CD4-positive, alpha-beta memory T cell (primary cell): ENCODE results near the gene UBTD1. TPM values are rescaled to one million over a fixed set of nuclear protein-coding genes. Genes with fewer than 3 reads are reported as not detected.
A peak's percentile ranks its signal among the peaks of the same experiment; 100 is the strongest.
"Not testable (repeated sequence)": the region's sequence is repeated elsewhere in the genome, so short reads cannot be mapped to it uniquely, and the experiment has no call there.

Experiments used
- CTCF ChIA-PET: fragments of 350-600 bp; sonication (Branson Sonifier 250); formaldehyde crosslinking; loops from one replicate; lab custom pipeline; 2021; ENCODE audit warnings: inconsistent platforms; ENCODE audit not compliant: partially characterized antibody; lab: Charles Lee
- POLR2A ChIA-PET: fragments of 350-600 bp; sonication (Branson Sonifier 250); formaldehyde crosslinking; loops from one replicate; lab custom pipeline; 2021; ENCODE audit not compliant: partially characterized antibody; lab: Charles Lee
- DNase-seq, 5 donors: peaks; one replicate each; pipeline versions ENCODE4 v3.0.0 to v3.0.0-alpha.2; 2020 to 2022; ENCODE audit warnings: mixed read lengths in 1 of 5
- H3K27ac ChIP-seq: one replicate; pipeline ENCODE4 v1.7.0; 2013; ENCODE audit warnings: low read depth, low read length
- H3K27me3 ChIP-seq: 2 replicates; pipeline ENCODE4 v1.7.0; 2013; ENCODE audit warnings: mild to moderate bottlenecking, low read length, moderate library complexity; ENCODE audit not compliant: insufficient read depth
- H3K36me3 ChIP-seq: 2 replicates; pipeline ENCODE4 v1.7.0; 2013; ENCODE audit warnings: mild to moderate bottlenecking, low read length, moderate library complexity; ENCODE audit not compliant: insufficient read depth
- H3K4me1 ChIP-seq: 2 replicates; pipeline ENCODE4 v1.7.0; 2013; ENCODE audit warnings: mild to moderate bottlenecking, low read length, moderate library complexity; ENCODE audit not compliant: insufficient read depth
- H3K4me3 ChIP-seq, 2 donors: one replicate each; pipeline ENCODE4 v1.7.0; 2013; ENCODE audit warnings: low read length in 2 of 2, mild to moderate bottlenecking in 1 of 2
- H3K9me3 ChIP-seq, 2 donors: one replicate each; pipeline ENCODE4 v1.7.0; 2013; ENCODE audit warnings: low read length in 2 of 2, control low read depth in 1 of 2; ENCODE audit not compliant: control insufficient read depth in 1 of 2
- H3K27ac Mint-ChIP-seq, 7 donors: one replicate each; pipeline ENCODE4 v1.8.0; 2020 to 2021; ENCODE audit warnings: mixed read lengths in 7 of 7, mild to moderate bottlenecking in 6 of 7, inconsistent platforms in 3 of 7, moderate library complexity in 3 of 7
- H3K27me3 Mint-ChIP-seq, 2 donors: one replicate each; pipeline ENCODE4 v1.8.0; 2020 to 2021; ENCODE audit warnings: mixed read lengths in 2 of 2
- H3K36me3 Mint-ChIP-seq, 2 donors: one replicate each; pipeline ENCODE4 v1.8.0; 2020 to 2021; ENCODE audit warnings: mixed read lengths in 2 of 2, inconsistent platforms in 1 of 2, mild to moderate bottlenecking in 1 of 2
- H3K4me1 Mint-ChIP-seq, 4 donors: one replicate each; pipeline ENCODE4 v1.8.0; 2020 to 2021; ENCODE audit warnings: mixed read lengths in 4 of 4, mild to moderate bottlenecking in 1 of 4
- H3K4me3 Mint-ChIP-seq, 8 donors: one replicate each; pipeline ENCODE4 v1.8.0; 2020 to 2021; ENCODE audit warnings: mixed read lengths in 8 of 8, mild to moderate bottlenecking in 7 of 8, moderate library complexity in 6 of 8, inconsistent platforms in 3 of 8
- H3K9me3 Mint-ChIP-seq, 8 donors: one replicate each; pipeline ENCODE4 v1.8.0; 2020 to 2021; ENCODE audit warnings: mixed read lengths in 8 of 8, mild to moderate bottlenecking in 5 of 8, inconsistent platforms in 3 of 8, moderate library complexity in 1 of 8
- intact Hi-C: fragments of 100-400 bp; cut with micrococcal nuclease; formaldehyde crosslinking; loops from one replicate; pipeline ENCODE4 v1.15.1; 2023
- polyA plus RNA-seq, 2 donors: library from polyadenylated mRNA; unstranded; fragments of 300-500 nt; fragmentation: Illumina TruSeq; gene quantifications; one replicate each; pipeline ENCODE4 v1.2.3, GENCODE V29; 2021
- total RNA-seq, 2 experiments: library from RNA; stranded (reverse); gene quantifications; one replicate each; pipeline ENCODE4 v1.2.3, GENCODE V29; 2021

The UBTD1 gene
- total and polyA plus RNA-seq, 4 experiments from 2014 or later = 1.3 to 1.9 (median 1.8) TPM

GRCh38 chr10:97466755-97467154, 32.0 kb upstream of the UBTD1 start:
- Histone ChIP-seq H3K4me3 (no peak overlapping the region), H3K36me3 (peaks cover 71% of the 10 kb centered on the region), H3K27me3 (no peaks in the 10 kb centered on the region), H3K27ac (no peak overlapping the region), H3K9me3 (no peaks in the 10 kb centered on the region), H3K4me1 (no peaks in the 10 kb centered on the region)
- Mint-ChIP-seq H3K27ac (peak overlapping the region in 1 of 7 donors; percentile 29), H3K36me3 (peaks cover 47 to 83% of the 10 kb centered on the region in 2 donors), H3K4me1 (peaks cover 0 to 2% (median 0%) of the 10 kb centered on the region in 4 donors), H3K9me3 (no peaks in the 10 kb centered on the region), H3K4me3 (no peak overlapping the region), H3K27me3 (no peaks in the 10 kb centered on the region)
- no peak for DNase-seq
- intact Hi-C loops = no loop called here
- CTCF ChIA-PET = interaction anchor here (0.9 to 5.5 kb wide), 7 partner anchors 8 to 87 kb away, joined by 3 to 83 read pairs (median 5); no protein-coding TSS in a partner anchor
- POLR2A ChIA-PET = interaction anchor here (1.1 to 1.4 kb wide), 2 partner anchors 10 to 32 kb away, joined by 3 to 4 read pairs; partner anchors contain the start of gene UBTD1

GRCh38 chr10:97468162-97468561, 30.6 kb upstream of the UBTD1 start:
- intact Hi-C loops = no loop called here
- Mint-ChIP-seq H3K4me1 (peaks cover 0 to 2% (median 0%) of the 10 kb centered on the region in 4 donors), H3K27ac (peak overlapping the region in 2 of 7 donors; percentile 62 to 72), H3K4me3 (no peak overlapping the region), H3K27me3 (no peaks in the 10 kb centered on the region), H3K9me3 (no peaks in the 10 kb centered on the region), H3K36me3 (peaks cover 44 to 80% of the 10 kb centered on the region in 2 donors)
- Histone ChIP-seq H3K9me3 (no peaks in the 10 kb centered on the region), H3K4me1 (no peaks in the 10 kb centered on the region), H3K4me3 (no peak overlapping the region), H3K27me3 (no peaks in the 10 kb centered on the region), H3K36me3 (peaks cover 61% of the 10 kb centered on the region), H3K27ac (no peak overlapping the region)
- POLR2A ChIA-PET = no interaction called here
- CTCF ChIA-PET = interaction anchor here (1.1 to 5.5 kb wide), 2 partner anchors 84 to 86 kb away, joined by 3 to 83 read pairs; no protein-coding TSS in a partner anchor
- no peak for DNase-seq

- intact Hi-C loops, H3K9me3 Mint-ChIP-seq, H3K27me3 Mint-ChIP-seq, POLR2A ChIA-PET, H3K4me3 ChIP-seq, H3K27me3 ChIP-seq, DNase-seq, H3K4me1 Mint-ChIP-seq, H3K9me3 ChIP-seq, H3K4me3 Mint-ChIP-seq, H3K4me1 ChIP-seq, H3K27ac ChIP-seq: not testable (repeated sequence)
- Mint-ChIP-seq H3K36me3 (peaks cover 42 to 80% of the 10 kb centered on the region in 2 donors), H3K27ac (peak overlapping the region in 1 of 7 donors; percentile 50)
- H3K36me3 ChIP-seq = peaks cover 61% of the 10 kb centered on the region
- CTCF ChIA-PET = interaction anchor here (5.5 kb wide), 1 partner anchor 85 kb away, joined by 83 read pairs; no protein-coding TSS in a partner anchor
Observed at GRCh38 chr10:97468781-97469180, 29.9 kb upstream of the UBTD1 start.

- Histone ChIP-seq H3K9me3 (no peaks in the 10 kb centered on the region), H3K36me3 (peaks cover 63% of the 10 kb centered on the region), H3K4me1 (no peaks in the 10 kb centered on the region), H3K27ac (no peak overlapping the region), H3K4me3 (no peak overlapping the region), H3K27me3 (no peaks in the 10 kb centered on the region)
- no peak for DNase-seq
- CTCF ChIA-PET = interaction anchor here (1.1 to 1.5 kb wide), 2 partner anchors 8 to 11 kb away, joined by 5 read pairs; no protein-coding TSS in a partner anchor
- Mint-ChIP-seq H3K27me3 (no peaks in the 10 kb centered on the region), H3K27ac (no peak overlapping the region), H3K4me3 (no peak overlapping the region), H3K4me1 (peaks cover 0 to 6% (median 2%) of the 10 kb centered on the region in 4 donors), H3K36me3 (peaks cover 61 to 81% of the 10 kb centered on the region in 2 donors), H3K9me3 (peaks cover 0 to 4% (median 0%) of the 10 kb centered on the region in 8 donors)
- intact Hi-C loops = no loop called here
- POLR2A ChIA-PET = no interaction called here
Observed at GRCh38 chr10:97474918-97475317, 23.8 kb upstream of the UBTD1 start.

- peaks cover 0 to 4% (median 0%) of the 10 kb centered on the region in 8 donors for H3K9me3 Mint-ChIP-seq
- DNase-seq = no peak
- peak overlapping the region in 1 of 7 donors; percentile 14 for H3K27ac Mint-ChIP-seq
- H3K27me3 Mint-ChIP-seq = no peaks in the 10 kb centered on the region
- no peak overlapping the region for H3K4me3 Mint-ChIP-seq
- Histone ChIP-seq H3K4me1 (no peaks in the 10 kb centered on the region), H3K36me3 (peaks cover 65% of the 10 kb centered on the region), H3K4me3 (no peak overlapping the region), H3K9me3 (no peaks in the 10 kb centered on the region), H3K27ac (no peak overlapping the region), H3K27me3 (no peaks in the 10 kb centered on the region)
- ChIA-PET CTCF (interaction anchor here (1.1 to 1.5 kb wide), 3 partner anchors 9 to 16 kb away, joined by 3 to 5 read pairs (median 5); no protein-coding TSS in a partner anchor), POLR2A (interaction anchor here (0.5 kb wide), 1 partner anchor 53 kb away, joined by 3 read pairs; no protein-coding TSS in a partner anchor)
- peaks cover 0 to 6% (median 2%) of the 10 kb centered on the region in 4 donors for H3K4me1 Mint-ChIP-seq
- intact Hi-C loops = no loop called here
- H3K36me3 Mint-ChIP-seq = peaks cover 63 to 81% of the 10 kb centered on the region in 2 donors
Observed at GRCh38 chr10:97475936-97476594, 22.7 kb upstream of the UBTD1 start.

GRCh38 chr10:97479410-97479809, 19.3 kb upstream of the UBTD1 start:
- H3K4me3 ChIP-seq, H3K9me3 ChIP-seq, H3K4me1 Mint-ChIP-seq, H3K27ac ChIP-seq, intact Hi-C loops, H3K4me3 Mint-ChIP-seq, POLR2A ChIA-PET, DNase-seq, H3K9me3 Mint-ChIP-seq, H3K27me3 Mint-ChIP-seq, H3K27me3 ChIP-seq, H3K4me1 ChIP-seq: not testable (repeated sequence)
- Mint-ChIP-seq H3K36me3 (peaks cover 58 to 75% of the 10 kb centered on the region in 2 donors), H3K27ac (peak overlapping the region in 1 of 7 donors; percentile 15)
- CTCF ChIA-PET = interaction anchor here (0.6 to 1.3 kb wide), 2 partner anchors 75 to 118 kb away, joined by 4 read pairs; no protein-coding TSS in a partner anchor
- H3K36me3 ChIP-seq = peaks cover 66% of the 10 kb centered on the region

- Mint-ChIP-seq H3K27me3 (no peaks in the 10 kb centered on the region), H3K27ac (peak overlapping the region in 1 of 7 donors; percentile 84), H3K4me1 (peaks cover 0 to 9% (median 4%) of the 10 kb centered on the region in 4 donors), H3K36me3 (peaks cover 54 to 69% of the 10 kb centered on the region in 2 donors), H3K9me3 (peaks cover 0 to 3% (median 0%) of the 10 kb centered on the region in 8 donors), H3K4me3 (no peak overlapping the region)
- no peak overlapping the region for H3K27ac ChIP-seq
- intact Hi-C loops = no loop called here
- H3K4me3 ChIP-seq = no peak overlapping the region
- H3K4me1 ChIP-seq = no peaks in the 10 kb centered on the region
- DNase-seq = no peak
- H3K9me3 ChIP-seq = no peaks in the 10 kb centered on the region
- H3K36me3 ChIP-seq = peaks cover 65% of the 10 kb centered on the region
- ChIA-PET POLR2A (no interaction called here), CTCF (interaction anchor here (0.6 to 1.3 kb wide), 2 partner anchors 74 to 118 kb away, joined by 4 read pairs; no protein-coding TSS in a partner anchor)
- no peaks in the 10 kb centered on the region for H3K27me3 ChIP-seq
Observed at GRCh38 chr10:97479939-97480338, 18.8 kb upstream of the UBTD1 start.
